ENCODE data around the gene DCP2.

Gene DCP2

DNA sequence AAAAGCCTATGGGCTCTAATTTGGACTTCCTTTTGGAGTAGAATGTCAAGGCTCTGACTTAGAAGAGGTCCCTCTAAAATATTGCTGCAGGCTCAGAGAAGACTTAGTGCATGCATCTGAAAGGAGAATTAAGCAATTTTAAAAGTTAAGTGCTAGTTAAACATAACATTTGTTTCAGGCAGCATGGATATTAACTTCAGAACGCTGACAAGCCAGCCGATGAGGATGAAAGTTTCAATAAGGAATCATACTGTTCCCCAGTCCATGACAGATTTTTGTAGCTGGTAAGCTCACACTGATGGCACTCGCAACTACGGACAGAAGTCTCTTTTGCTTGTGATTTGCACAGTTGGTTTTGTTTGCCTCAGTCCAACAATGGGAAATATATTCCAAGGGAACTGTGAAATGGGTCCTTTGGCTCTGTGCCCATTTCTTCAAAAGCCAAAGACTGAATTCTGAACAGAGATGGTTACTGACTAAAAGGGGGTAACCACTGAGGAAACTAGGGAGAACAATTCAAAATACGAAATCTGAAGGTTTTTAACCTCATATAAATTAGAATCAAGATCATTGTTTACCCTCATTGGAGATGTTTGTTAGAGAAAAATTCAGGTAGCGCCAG, 47.6 kb downstream of the DCP2 start:
- DNase-seq = no peak

DNA sequence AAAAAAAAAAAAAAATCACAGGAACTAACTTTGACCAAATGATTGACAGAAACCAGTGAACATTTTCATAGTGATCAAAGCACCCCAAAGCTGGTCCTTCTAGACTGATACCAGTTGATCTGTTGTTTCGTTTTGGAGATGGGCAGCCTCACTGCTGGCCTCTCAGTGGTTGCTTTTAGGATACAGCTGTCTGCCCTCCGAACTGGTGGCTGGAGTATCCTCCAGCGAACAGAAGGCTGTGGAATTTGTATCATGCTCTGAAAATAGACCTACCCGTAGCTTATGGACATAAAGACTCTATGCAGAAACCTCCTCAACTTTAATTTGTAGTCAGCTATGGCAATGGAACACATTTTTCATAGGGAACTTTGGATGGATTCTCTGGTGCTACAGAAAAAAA, 49.0 kb downstream of the DCP2 start:
- no peak for DNase-seq

GRCh38 chr5:113026211-113026610, 49.6 kb downstream of the DCP2 start:
- DNase-seq = no peak

DNA sequence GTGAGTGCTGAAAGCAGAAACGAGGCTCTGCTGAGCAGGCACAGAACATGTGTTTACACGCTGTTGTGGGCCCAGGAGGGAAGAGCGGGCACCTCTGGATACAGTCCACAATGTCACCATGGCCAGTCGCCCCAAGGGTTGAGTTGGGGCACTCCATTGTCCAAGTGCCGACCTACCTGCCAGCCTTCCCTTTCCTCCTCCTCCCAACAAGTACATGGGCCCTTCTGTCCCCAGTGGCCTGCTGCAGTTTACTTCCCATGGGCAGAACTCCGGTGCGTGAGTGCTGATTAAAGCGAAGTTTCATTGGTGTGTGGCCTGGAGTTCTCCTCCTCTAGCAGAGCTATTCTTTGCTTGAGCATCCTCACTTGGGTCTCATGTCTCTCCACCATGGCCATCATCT, 50.4 kb downstream of the DCP2 start:
- no peak for DNase-seq

GRCh38 chr5:113027431-113027830, 50.8 kb downstream of the DCP2 start:
- no peak for DNase-seq

DNA sequence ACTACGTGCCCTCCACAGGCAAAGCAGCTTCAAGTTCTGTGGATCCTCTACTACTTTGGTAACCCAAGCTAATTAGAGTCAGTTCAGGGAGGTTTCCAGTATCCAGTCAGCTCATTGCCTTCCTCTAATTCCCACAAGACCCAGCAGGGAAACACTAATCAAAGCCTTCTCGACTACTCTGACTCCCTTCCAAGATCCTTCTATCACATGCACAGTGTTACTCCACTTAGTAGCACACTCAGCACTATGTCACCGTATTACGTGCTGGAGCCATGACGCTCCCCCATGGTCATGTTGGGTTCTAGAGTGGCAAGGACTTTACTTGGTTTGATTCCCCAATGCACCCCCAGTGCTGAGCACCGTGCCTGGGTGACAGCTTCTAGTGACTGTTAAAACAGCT, 53.0 kb downstream of the DCP2 start:
- no peak for DNase-seq

DNA sequence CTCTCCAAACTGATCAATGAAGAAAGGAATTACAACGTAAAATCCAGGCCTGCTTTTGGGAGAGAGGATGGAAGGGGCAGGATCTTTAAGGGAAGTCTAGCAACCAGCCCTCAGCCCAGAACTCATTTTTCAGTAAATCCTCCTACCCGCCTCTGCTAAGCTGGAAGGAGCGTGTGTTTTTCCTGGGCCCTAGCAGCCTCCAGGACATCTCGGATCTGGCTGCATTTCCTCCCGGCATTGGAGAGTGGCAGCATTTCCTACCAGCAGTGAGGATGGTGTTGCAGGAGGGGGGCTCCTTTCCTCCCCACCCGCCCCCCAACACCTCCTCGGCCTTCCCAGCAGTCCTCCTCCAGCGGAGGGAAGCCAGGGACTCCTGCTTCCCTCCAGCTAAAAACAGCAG, 54.5 kb downstream of the DCP2 start:
- DNase-seq = no peak

- DNase-seq = no peak
Measured at GRCh38 chr5:113031557-113031956, 55.0 kb downstream of the DCP2 start.

DNA sequence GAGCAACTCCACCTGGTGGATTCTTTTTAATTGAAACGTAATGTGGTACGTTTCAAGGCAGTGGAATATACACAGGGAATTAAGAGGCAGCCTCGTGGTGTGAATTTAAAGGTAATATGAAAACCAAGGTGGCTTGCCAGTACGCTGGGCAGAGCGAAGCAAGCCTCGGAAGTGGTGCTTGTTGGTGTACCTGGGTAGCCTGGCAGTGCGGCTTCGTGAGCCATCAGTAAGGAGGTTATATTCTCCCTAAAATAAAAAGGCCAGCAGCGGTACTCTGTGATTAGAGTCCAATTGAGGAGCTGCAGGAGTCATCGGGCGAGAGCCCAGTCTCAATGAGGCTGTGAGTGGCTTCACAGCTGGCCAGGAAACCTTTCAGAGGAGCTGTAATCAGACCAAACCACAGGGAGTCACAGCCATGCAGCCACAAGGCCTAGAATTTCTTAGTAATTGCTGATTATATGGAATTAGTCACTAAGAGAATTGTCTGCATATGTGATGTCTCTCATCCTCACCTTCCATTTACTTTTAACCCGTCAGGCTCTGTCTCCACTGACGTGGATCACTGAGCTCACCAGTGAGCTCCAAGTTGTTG, 57.7 kb downstream of the DCP2 start:
- no peak for DNase-seq

GRCh38 chr5:113035096-113035495, 58.5 kb downstream of the DCP2 start:
- DNase-seq = peak; percentile 22

DNA sequence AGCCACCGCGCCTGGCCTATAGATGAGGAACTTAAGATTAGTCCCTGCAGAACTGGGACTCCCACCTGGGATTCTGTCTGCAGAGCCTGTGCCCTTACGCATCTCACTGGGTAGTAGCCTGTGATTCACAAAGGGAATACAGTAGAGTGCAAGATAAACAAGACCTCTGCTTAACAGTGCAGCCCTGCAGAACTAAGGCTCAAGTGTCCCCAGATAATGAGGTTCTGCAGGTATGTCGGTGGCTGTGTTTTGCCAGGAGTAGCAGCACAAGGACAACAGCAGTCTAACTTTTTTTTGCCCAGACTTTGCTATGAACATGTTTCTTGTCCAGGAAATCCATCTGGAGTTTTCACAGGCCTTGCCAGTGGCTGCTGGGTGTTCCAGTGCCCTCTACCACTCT, 59.7 kb downstream of the DCP2 start:
- no peak for DNase-seq

GRCh38 chr5:113036826-113037225, 60.2 kb downstream of the DCP2 start:
- no peak for DNase-seq

DNA sequence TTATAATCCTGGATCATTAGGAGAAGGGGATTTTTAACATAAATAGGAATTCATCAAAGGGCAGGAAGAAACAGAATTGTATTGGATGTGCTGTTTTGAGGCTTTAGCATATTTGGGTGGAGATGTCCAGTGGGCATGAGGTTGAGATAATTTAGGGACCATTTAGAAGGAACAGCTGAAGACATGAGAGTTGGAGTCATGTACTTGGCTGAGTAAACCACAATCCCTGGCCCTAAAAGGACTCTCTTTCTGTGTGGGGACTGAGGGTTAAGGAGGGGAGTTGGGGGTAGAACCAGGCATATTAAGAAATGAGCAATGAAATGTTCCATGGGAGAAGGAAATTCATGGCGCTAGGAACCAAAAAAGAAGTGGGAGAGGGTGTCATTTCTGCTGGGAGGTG, 61.5 kb downstream of the DCP2 start:
- no peak for DNase-seq

GRCh38 chr5:113038714-113039113, 62.1 kb downstream of the DCP2 start:
- DNase-seq = no peak

DNA sequence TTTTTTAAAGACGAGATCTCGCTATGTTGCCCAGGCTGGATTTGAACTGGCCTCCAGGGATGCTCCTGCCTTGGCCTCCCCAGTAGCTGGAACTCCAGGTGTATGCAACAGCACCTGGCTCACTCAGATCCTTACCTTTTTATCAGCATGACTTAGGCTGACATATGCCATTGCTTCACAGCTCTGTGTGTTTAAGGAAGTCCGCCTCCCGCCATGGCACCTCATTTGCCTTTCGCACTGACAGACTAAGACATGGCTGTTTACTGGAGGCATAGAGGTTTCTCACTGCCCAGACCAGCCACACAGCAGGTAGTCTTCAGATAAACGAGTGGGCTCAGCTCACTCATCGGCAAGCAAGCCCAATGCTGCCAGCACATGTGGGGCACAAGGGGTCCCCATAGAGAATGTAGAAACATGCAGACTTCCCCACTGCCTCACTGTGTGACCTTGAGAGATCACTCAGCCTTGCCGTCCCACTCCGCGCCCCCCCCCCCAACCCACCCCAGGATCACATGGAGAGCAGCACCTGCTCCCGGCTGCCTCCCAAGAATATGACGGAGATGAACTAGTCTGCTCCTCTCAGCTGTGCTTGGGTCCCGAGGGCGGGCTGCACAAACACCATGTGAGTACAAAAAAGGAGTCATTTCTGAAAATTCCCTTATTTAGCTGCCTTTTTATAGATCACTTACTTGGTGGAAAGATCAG, 62.8 kb downstream of the DCP2 start:
- DNase-seq = no peak

DNA sequence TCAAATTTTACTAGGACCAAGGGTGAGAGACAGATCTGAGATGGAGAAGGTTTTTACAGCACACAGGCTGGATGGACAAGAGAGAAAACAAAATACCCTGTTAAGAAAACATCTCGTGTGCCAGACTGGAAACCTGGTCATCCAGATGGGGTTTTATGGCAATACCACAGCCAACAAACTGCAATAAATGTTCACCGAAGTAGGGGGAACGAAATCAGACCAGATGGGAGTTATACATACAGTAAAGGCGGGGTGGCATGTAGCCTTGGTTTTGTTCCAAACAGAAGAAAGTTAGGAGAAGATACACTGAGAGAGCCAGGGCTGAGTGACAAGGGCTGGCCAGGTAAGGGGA, 63.3 kb downstream of the DCP2 start:
- no peak for DNase-seq

GRCh38 chr5:113040672-113041260, 64.2 kb downstream of the DCP2 start:
- DNase-seq = no peak

GRCh38 chr5:113042491-113043243, 66.1 kb downstream of the DCP2 start:
- DNase-seq = no peak

GRCh38 chr5:113043491-113043931, 66.9 kb downstream of the DCP2 start:
- DNase-seq = peak; percentile 26

DNA sequence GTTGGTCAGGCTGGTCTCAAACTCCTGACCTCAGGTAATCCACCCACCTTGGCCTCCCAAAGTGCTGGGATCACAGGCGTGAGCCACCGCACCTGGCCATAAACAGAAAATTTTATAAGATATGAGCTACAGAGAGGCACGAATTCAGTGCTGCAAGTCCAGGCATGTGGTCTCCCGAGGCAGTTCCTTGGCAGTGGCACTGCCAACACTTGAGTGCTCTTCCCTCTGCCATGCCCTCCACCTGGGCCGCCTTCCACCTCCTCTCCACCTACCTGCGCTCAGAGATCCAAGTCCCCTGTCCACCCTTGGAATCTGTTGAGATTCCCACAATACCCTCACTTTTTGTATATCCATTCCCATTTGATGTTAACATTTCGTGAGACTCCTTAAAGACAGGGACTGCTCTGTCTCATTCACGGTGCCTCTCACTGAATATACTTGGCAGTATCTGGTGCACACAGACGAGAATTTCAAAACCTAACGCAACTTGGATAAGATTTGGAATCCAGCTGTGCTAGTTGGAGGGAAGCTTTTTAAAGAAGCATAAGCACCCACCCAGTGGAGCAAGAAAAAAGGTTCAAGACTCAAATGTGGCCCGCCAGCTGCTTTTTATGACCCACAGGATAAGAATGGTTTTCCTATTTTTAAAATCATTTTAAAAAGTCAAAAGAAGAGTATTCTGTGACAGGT, 68.3 kb downstream of the DCP2 start:
- DNase-seq = no peak

GRCh38 chr5:113047234-113047633, 70.6 kb downstream of the DCP2 start:
- DNase-seq = no peak

DNA sequence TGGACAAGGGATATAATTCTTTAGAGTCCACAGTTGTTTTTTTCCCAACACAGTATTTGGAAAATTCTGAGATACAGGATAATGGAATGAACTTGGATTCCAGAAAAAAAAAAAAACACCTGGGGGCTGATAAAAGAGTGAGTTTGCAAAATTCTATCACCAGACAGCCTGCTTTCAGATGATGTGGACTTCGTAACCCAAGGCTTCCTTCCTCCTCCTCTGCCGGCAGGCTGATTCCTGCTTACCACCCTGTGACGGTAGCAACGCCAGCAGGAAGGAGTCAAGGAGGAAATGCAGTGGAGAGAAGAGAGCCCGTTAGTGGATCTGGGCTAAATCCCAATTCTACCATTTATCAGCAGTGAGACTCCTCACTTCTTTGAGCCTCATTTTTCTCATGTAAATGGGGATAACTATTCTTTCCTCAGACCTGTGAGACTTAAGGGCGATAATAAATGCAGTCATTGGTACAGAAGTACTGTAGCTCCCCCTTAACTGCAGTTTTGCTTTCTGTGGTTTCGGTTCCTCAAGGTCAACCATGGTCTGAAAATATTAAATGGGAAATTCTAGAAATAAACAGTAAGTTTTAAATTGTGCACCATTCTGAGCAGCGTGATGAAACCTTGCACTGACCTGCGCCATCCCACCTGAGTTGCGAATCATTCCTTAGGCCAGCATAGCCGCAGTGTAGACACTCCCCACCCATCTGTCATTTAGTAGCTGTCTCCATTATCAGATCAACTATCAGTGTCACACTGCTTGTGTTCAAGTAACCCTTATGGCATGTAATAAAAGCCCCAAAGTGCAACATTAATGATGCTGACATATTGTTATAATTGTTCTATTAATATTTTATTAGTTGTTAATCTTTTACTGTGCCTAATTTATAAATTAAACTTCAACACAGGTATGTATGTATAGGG, 71.4 kb downstream of the DCP2 start:
- peak; percentile 18 for DNase-seq

Measured in NCI-H82 (cell line).